ENCODE measurements around the gene ZBTB1. TPM values are rescaled to one million over a fixed set of nuclear protein-coding genes. Genes with fewer than 3 reads are reported as not detected.

The ZBTB1 gene
- total RNA-seq, 1 experiment from 2014 or later: 26.5 TPM

DNA sequence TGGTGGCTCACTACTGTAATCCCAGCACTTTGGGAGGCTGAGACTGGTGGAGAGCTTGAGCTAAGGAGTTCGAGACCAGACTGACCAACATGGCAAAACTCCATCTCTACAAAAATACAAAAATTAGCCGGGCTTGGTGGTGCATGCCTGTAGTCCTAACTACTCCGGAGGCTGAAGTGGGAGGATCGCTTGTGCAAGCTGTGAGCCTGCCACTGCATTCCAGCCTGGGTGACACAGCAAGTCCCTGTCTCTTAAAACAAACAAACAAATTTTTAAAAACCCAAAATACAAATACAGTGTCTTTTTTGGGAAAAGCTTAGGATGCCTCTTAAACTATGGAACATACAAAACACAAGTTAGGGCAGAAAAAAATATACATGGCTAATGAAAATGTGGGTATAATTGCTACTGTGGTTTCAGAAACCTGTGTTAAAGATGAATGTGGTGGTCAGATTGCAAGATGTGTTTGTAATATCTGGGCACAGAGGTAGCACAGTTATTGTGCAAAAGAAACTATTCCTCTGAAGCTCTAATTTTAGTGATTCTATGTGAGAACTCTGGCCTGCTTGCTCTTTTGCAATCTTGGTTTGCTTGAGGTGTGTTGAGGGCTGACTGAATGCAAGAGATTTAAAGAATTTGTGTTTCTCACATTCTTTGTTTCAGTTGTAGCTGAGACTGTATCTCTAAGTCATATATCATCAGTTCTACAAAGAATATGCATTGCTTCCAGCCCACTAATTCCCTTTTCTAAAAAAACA lies 32.1 kb downstream of the ZBTB1 start:
- TF ChIP-seq, protein P1, sequence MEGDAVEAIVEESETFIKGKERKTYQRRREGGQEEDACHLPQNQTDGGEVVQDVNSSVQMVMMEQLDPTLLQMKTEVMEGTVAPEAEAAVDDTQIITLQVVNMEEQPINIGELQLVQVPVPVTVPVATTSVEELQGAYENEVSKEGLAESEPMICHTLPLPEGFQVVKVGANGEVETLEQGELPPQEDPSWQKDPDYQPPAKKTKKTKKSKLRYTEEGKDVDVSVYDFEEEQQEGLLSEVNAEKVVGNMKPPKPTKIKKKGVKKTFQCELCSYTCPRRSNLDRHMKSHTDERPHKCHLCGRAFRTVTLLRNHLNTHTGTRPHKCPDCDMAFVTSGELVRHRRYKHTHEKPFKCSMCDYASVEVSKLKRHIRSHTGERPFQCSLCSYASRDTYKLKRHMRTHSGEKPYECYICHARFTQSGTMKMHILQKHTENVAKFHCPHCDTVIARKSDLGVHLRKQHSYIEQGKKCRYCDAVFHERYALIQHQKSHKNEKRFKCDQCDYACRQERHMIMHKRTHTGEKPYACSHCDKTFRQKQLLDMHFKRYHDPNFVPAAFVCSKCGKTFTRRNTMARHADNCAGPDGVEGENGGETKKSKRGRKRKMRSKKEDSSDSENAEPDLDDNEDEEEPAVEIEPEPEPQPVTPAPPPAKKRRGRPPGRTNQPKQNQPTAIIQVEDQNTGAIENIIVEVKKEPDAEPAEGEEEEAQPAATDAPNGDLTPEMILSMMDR (IDR thresholded peaks at IDR 0.05; ENCODE audit: unreplicated experiment): no peak
- H3K4me1 Mint-ChIP-seq (ENCODE audit: insufficient read depth, unreplicated experiment): peaks cover 12% of the 10 kb centered on the region
- no peaks in the 10 kb centered on the region for H3K9me3 Mint-ChIP-seq (ENCODE audit: unreplicated experiment)
- no TSS peak for BruUV-seq (replicated peaks)
- ChIA-PET POLR2A (interaction anchor here (0.6 to 2.1 kb wide), 5 partner anchors 20 to 430 kb away, joined by 3 to 8 read pairs (median 3); no protein-coding TSS in a partner anchor), CTCF (interaction anchor here (0.6 to 1.5 kb wide), 6 partner anchors 94 to 664 kb away, joined by 3 to 6 read pairs (median 3); no protein-coding TSS in a partner anchor)
- H3K27me3 Mint-ChIP-seq (ENCODE audit: insufficient read depth, unreplicated experiment): no peaks in the 10 kb centered on the region
- intact Hi-C loops (cut with micrococcal nuclease): no loop called here
- no peak overlapping the region for H3K27ac Mint-ChIP-seq (ENCODE audit: low read depth, unreplicated experiment)
- peaks cover 4% of the 10 kb centered on the region for H3K36me3 Mint-ChIP-seq (ENCODE audit: insufficient read depth, unreplicated experiment)
- H3K4me3 Mint-ChIP-seq (ENCODE audit: unreplicated experiment): no peak overlapping the region
- peak; percentile 54 for DNase-seq (ENCODE audit: unreplicated experiment)

DNA sequence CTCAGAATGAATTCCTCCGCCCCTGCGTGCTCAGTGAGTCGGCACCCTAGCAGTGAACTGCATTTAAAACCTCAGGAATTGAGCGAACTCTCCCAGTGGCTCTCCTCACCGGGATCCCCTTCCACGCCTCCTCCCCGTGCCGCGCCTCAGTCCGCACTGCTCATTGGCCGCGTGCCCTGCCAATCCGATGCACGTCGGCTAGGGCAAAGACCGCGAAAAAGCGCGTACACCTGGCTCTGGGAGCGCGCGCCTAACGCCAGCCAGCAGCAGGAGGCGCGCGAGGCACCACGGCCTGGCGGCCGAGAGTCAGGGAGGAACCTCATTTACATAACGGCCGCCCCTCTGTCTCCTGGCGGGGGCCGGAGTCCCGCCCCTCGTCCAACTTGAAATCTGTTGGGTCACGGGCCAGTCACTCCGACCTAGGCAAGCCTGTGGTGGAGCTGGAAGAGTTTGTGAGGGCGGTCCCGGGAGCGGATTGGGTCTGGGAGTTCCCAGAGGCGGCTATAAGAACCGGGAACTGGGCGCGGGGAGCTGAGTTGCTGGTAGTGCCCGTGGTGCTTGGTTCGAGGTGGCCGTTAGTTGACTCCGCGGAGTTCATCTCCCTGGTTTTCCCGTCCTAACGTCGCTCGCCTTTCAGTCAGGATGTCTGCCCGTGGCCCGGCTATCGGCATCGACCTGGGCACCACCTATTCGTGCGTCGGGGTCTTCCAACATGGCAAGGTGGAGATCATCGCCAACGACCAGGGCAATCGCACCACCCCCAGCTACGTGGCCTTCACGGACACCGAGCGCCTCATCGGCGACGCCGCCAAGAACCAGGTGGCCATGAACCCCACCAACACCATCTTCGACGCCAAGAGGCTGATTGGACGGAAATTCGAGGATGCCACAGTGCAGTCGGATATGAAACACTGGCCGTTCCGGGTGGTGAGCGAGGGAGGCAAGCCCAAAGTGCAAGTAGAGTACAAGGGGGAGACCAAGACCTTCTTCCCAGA lies 35.9 kb downstream of the ZBTB1 start, which contains the start of gene HSPA2:
TSS of gene HSPA2 (plus strand) at position 534 of the 995 bp plus-strand sequence. CDS start at position 643, 109 bp downstream.
- Mint-ChIP-seq H3K4me1 (ENCODE audit: insufficient read depth, unreplicated experiment) (peaks cover 12% of the 10 kb centered on the region), H3K36me3 (ENCODE audit: insufficient read depth, unreplicated experiment) (peaks cover 10% of the 10 kb centered on the region), H3K4me3 (ENCODE audit: unreplicated experiment) (peak within 1 kb of the TSS; percentile 80), H3K27me3 (ENCODE audit: insufficient read depth, unreplicated experiment) (no peaks in the 10 kb centered on the region), H3K27ac (ENCODE audit: low read depth, unreplicated experiment) (peak within 1 kb of the TSS; percentile 74), H3K9me3 (ENCODE audit: unreplicated experiment) (no peaks in the 10 kb centered on the region)
- BruUV-seq (replicated peaks): TSS peak; percentile 31
- peak; percentile 99 for DNase-seq (ENCODE audit: unreplicated experiment)
- intact Hi-C loops (cut with micrococcal nuclease): loop anchor here (1.0 to 2.0 kb wide), 3 partner anchors 37 to 224 kb away; partner anchors contain the start of gene ZBTB25
- ChIA-PET POLR2A (interaction anchor here (0.7 to 3.5 kb wide), 28 partner anchors 10 to 437 kb away, joined by 3 to 24 read pairs (median 5); partner anchors contain the start of genes ZBTB1 and ZBTB25), CTCF (interaction anchor here (0.5 to 5.9 kb wide), 31 partner anchors 8 to 842 kb away, joined by 3 to 53 read pairs (median 4); partner anchors contain the start of gene PPP1R36)
- TF ChIP-seq, protein P1 (IDR thresholded peaks at IDR 0.05; ENCODE audit: unreplicated experiment): peak; percentile 67

DNA sequence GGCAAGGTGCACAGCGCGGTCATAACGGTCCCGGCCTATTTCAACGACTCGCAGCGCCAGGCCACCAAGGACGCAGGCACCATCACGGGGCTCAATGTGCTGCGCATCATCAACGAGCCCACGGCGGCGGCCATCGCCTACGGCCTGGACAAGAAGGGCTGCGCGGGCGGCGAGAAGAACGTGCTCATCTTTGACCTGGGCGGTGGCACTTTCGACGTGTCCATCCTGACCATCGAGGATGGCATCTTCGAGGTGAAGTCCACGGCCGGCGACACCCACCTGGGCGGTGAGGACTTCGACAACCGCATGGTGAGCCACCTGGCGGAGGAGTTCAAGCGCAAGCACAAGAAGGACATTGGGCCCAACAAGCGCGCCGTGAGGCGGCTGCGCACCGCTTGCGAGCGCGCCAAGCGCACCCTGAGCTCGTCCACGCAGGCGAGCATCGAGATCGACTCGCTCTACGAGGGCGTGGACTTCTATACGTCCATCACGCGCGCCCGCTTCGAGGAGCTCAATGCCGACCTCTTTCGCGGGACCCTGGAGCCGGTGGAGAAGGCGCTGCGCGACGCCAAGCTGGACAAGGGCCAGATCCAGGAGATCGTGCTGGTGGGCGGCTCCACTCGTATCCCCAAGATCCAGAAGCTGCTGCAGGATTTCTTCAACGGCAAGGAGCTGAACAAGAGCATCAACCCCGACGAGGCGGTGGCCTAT lies 36.8 kb downstream of the ZBTB1 start:
- H3K27me3 Mint-ChIP-seq (ENCODE audit: insufficient read depth, unreplicated experiment): no peaks in the 10 kb centered on the region
- H3K9me3 Mint-ChIP-seq (ENCODE audit: unreplicated experiment): no peaks in the 10 kb centered on the region
- TF ChIP-seq, protein P1 (IDR thresholded peaks at IDR 0.05; ENCODE audit: unreplicated experiment): no peak
- peaks cover 10% of the 10 kb centered on the region for H3K36me3 Mint-ChIP-seq (ENCODE audit: insufficient read depth, unreplicated experiment)
- POLR2A ChIA-PET: interaction anchor here (0.7 to 2.7 kb wide), 5 partner anchors 22 to 139 kb away, joined by 3 to 20 read pairs (median 7); no protein-coding TSS in a partner anchor
- no peak overlapping the region for H3K4me3 Mint-ChIP-seq (ENCODE audit: unreplicated experiment)
- peaks cover 12% of the 10 kb centered on the region for H3K4me1 Mint-ChIP-seq (ENCODE audit: insufficient read depth, unreplicated experiment)
- intact Hi-C loops (cut with micrococcal nuclease): loop anchor here (2.0 kb wide), 1 partner anchor 223 kb away; no protein-coding TSS in a partner anchor
- CTCF ChIA-PET: interaction anchor here (0.5 to 5.9 kb wide), 8 partner anchors 9 to 370 kb away, joined by 3 to 53 read pairs (median 3); partner anchors contain the start of gene PPP1R36
- DNase-seq (ENCODE audit: unreplicated experiment): no peak
- H3K27ac Mint-ChIP-seq (ENCODE audit: low read depth, unreplicated experiment): no peak overlapping the region
- BruUV-seq (replicated peaks): no TSS peak
